ENCODE data around the gene GTF3A.
"Not testable (repeated sequence)": the region's sequence is repeated elsewhere in the genome, so short reads cannot be mapped to it uniquely, and the experiment has no call there.

GTF3A gene

DNA sequence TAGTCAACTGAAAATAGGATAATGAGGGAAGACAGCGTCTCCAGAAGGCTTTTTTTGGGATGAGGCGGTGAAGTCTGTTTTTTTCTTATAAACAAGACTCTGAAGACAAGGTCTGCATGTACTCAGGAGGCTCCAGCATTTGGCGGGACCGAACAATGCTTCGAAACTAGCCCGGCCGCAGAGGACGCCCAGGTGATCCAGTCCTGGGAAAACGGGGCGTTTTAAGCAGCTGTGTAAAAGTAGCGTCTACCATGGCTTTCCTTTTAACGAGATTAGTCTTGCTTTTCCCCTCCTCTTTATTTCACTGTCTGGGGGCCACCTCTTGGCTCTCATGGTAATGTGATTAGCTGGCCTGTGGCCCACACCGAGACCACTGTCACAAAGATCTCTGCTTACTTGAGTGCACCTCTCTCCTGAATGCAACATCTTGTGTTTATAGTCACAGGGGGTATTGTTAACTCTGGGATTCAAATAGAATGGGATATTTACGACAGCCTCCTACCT, 29.4 kb upstream of the GTF3A start:
- Histone ChIP-seq H2AFZ (ENCODE audit: low read depth, low read length) (no peak overlapping the region), H3K9me3 (ENCODE audit: low read length) (no peaks in the 10 kb centered on the region), H3K36me3 (ENCODE audit: insufficient read depth, low read length) (no peaks in the 10 kb centered on the region), H3K4me3 (ENCODE audit: low read length) (no peak overlapping the region), H3K27me3 (ENCODE audit: insufficient read depth, low read length) (peaks cover 14% of the 10 kb centered on the region), H3K4me1 (ENCODE audit: insufficient read depth, low read length) (no peaks in the 10 kb centered on the region)

DNA sequence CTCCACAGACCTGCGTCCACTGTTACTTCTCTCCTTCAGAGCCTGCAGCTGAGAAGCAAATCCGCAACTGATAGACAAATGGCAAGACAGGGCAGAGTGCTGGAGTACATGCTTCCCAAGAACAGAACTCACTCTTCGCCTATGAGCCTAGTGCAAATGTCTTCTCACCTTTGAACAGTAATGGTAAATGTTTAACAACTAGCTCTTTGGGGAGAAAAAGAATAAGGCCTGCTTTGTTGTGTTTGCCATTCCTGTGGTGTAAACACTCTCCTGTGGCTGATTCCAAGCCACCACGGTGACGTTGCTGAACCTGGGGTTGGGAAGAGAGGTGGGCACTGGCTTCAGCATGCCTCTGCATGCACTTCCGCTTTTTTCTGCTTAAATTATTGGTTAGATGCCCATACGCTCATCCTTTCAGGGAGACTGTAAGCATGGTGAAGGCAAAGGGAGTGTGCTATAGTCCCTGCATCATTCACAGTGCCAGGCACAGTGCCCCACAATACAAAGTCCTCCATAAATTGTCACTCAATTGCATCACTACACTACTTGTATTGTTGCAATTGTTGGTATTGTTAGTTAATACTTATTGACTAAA, 28.1 kb upstream of the GTF3A start:
- peaks cover 14% of the 10 kb centered on the region for H3K27me3 ChIP-seq (ENCODE audit: insufficient read depth, low read length)
- no peak overlapping the region for H3K4me3 ChIP-seq (ENCODE audit: low read length)
- no peaks in the 10 kb centered on the region for H3K9me3 ChIP-seq (ENCODE audit: low read length)
- no peaks in the 10 kb centered on the region for H3K36me3 ChIP-seq (ENCODE audit: insufficient read depth, low read length)
- no peaks in the 10 kb centered on the region for H3K4me1 ChIP-seq (ENCODE audit: insufficient read depth, low read length)
- H2AFZ ChIP-seq (ENCODE audit: low read depth, low read length) = no peak overlapping the region

DNA sequence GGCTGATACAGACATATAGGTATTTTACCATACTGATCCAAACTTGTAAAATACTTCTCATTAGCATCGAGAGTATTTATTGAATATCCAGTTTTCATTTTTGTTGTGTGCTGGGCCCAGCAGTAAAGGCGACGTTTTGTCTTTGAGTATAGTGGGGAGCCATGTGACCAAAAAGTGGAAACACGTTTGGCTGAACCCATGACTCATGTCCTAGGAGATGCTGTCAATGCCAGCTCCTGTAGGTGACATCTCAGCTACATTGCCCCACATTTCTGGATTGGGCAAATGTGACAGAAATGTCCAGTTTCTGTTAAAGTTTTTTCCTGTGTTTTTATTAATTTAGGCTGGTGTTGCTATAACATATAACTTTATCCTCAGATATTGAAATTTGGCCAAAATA, 26.1 kb upstream of the GTF3A start:
- Histone ChIP-seq H3K4me1 (ENCODE audit: insufficient read depth, low read length) (peaks cover 5% of the 10 kb centered on the region), H3K27me3 (ENCODE audit: insufficient read depth, low read length) (peaks cover 14% of the 10 kb centered on the region), H3K36me3 (ENCODE audit: insufficient read depth, low read length) (no peaks in the 10 kb centered on the region), H2AFZ (ENCODE audit: low read depth, low read length) (no peak overlapping the region), H3K4me3 (ENCODE audit: low read length) (no peak overlapping the region), H3K9me3 (ENCODE audit: low read length) (no peaks in the 10 kb centered on the region)

DNA sequence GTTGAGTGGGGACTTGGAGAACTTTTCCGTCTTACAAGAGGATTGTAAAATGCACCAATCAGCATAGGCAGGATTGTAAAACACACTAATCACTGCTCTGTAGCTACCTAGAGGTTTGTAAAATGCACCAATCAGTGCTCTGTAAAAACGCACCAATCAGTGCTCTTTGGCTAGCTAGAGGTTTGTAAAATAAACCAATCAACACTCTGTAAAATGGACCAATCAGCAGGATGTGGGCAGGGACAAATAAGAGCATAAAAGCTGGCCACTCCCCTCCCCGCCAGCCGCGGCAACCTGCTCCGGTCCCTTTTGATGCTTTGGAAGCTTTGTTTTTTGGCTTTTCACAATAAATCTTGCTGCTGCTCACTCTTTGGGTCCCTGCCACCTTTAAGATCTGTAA, 24.0 kb upstream of the GTF3A start:
- not testable (repeated sequence) for H3K4me1 ChIP-seq (ENCODE audit: insufficient read depth, low read length); H3K27me3 ChIP-seq (ENCODE audit: insufficient read depth, low read length); H3K36me3 ChIP-seq (ENCODE audit: insufficient read depth, low read length); H3K9me3 ChIP-seq (ENCODE audit: low read length); H3K4me3 ChIP-seq (ENCODE audit: low read length); H2AFZ ChIP-seq (ENCODE audit: low read depth, low read length)

DNA sequence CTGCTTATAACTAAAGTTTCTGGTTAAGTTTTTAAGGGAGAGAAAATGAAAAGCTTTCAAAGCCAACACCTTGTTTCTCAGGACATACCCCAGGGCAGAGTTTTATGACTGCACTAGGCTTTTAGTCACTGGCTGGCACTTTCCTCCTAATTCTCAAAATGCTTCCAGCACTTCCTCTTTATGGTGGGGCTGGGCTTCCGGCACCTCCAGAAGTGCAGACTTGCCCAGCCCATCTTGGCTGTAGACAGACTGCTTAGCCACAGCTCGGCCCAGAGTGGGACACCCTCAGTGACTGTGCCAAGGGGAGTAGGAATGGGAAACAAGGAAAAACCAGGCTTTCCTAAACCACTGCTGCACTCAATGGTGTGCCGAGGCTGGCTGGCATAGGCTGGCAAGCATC, 23.2 kb upstream of the GTF3A start:
- no peaks in the 10 kb centered on the region for H3K9me3 ChIP-seq (ENCODE audit: low read length)
- no peaks in the 10 kb centered on the region for H3K36me3 ChIP-seq (ENCODE audit: insufficient read depth, low read length)
- H3K4me1 ChIP-seq (ENCODE audit: insufficient read depth, low read length) = peaks cover 9% of the 10 kb centered on the region
- peaks cover 6% of the 10 kb centered on the region for H3K27me3 ChIP-seq (ENCODE audit: insufficient read depth, low read length)
- no peak overlapping the region for H3K4me3 ChIP-seq (ENCODE audit: low read length)
- no peak overlapping the region for H2AFZ ChIP-seq (ENCODE audit: low read depth, low read length)

DNA sequence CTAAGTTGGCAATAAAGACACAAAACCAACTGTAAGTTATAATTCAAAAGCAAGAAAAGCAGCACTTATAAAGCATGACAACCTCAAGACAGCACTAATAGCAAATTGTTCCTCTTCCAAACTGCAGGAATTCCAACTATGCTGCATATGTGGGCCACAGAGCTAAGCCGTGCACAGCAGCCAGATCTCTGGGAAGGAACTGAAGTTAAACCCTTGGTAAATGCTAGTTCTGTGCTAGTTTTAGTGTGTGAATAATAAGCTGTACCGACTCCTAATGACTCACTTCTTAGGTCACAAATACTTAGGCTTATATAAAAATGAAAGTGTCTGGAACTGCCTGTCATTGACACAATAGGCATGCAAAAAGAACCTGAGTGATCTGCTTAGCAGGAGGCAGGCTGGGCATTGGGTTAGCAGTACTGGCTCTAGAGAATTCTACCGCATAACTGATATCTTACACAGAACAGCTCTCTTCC, 21.2 kb upstream of the GTF3A start:
- Histone ChIP-seq H2AFZ (ENCODE audit: low read depth, low read length) (no peak overlapping the region), H3K27me3 (ENCODE audit: insufficient read depth, low read length) (peaks cover 8% of the 10 kb centered on the region), H3K9me3 (ENCODE audit: low read length) (no peaks in the 10 kb centered on the region), H3K4me3 (ENCODE audit: low read length) (no peak overlapping the region), H3K36me3 (ENCODE audit: insufficient read depth, low read length) (no peaks in the 10 kb centered on the region), H3K4me1 (ENCODE audit: insufficient read depth, low read length) (peaks cover 9% of the 10 kb centered on the region)

DNA sequence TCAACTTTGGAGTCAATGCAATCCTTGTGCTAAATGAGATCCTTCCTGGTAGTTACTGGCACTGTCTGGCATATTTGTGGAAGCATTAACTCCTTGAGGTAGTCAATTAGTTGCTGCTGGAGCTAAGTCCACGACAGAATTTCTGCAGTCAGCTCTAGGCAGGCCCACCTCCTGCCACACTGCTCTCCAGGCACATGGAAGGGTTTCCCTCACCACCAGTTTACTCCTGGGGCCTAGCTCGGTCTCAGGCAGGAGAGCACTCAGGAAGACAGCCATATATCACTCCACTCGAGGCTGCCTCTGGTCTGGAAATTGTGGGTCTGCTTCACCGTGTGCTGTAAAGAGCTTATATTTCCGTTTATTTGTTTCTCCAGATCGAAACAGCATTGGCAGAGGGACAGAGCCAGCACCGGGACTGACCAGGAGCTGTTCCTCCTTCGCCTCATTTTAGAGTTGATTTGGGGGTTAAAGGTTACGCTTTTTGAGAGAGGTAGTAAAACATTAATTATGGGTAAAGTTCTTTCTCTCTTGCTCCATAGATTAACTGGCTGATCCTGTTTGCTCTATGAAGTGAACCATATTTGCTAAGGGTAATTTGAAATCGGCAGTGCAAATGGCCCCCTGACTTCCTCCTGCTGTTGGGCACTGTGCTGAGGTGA, 20.6 kb upstream of the GTF3A start:
- Histone ChIP-seq H3K27me3 (ENCODE audit: insufficient read depth, low read length) (peaks cover 8% of the 10 kb centered on the region), H3K9me3 (ENCODE audit: low read length) (no peaks in the 10 kb centered on the region)

DNA sequence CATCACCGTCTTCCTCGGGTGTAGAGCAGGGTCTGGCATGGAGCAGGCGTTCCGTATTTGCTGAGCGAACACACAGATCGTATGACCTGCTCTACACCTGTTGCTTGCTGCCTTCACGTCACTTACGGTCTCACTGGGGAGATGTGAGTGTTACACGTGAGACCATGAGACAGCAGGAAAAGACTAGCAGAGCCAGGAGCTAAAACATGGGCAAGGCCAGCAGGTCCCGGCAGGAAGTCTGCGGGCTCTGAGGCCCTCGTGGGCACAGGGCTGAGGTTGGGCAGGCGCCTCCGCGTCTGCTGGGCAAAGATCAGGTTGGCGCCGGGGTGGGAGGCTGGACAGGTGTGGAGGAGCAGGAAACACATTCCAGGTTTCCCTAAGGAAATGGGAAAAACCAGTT, 19.7 kb upstream of the GTF3A start:
- no peaks in the 10 kb centered on the region for H3K36me3 ChIP-seq (ENCODE audit: insufficient read depth, low read length)
- H2AFZ ChIP-seq (ENCODE audit: low read depth, low read length) = no peak overlapping the region
- H3K4me1 ChIP-seq (ENCODE audit: insufficient read depth, low read length) = peaks cover 9% of the 10 kb centered on the region
- H3K9me3 ChIP-seq (ENCODE audit: low read length) = no peaks in the 10 kb centered on the region
- H3K27me3 ChIP-seq (ENCODE audit: insufficient read depth, low read length) = peaks cover 4% of the 10 kb centered on the region
- no peak overlapping the region for H3K4me3 ChIP-seq (ENCODE audit: low read length)

More for the DNA sequence above, 20.6 kb upstream of the GTF3A start:
- Histone ChIP-seq H3K4me1 (ENCODE audit: insufficient read depth, low read length) (peaks cover 9% of the 10 kb centered on the region), H2AFZ (ENCODE audit: low read depth, low read length) (no peak overlapping the region), H3K36me3 (ENCODE audit: insufficient read depth, low read length) (no peaks in the 10 kb centered on the region), H3K4me3 (ENCODE audit: low read length) (no peak overlapping the region)

DNA sequence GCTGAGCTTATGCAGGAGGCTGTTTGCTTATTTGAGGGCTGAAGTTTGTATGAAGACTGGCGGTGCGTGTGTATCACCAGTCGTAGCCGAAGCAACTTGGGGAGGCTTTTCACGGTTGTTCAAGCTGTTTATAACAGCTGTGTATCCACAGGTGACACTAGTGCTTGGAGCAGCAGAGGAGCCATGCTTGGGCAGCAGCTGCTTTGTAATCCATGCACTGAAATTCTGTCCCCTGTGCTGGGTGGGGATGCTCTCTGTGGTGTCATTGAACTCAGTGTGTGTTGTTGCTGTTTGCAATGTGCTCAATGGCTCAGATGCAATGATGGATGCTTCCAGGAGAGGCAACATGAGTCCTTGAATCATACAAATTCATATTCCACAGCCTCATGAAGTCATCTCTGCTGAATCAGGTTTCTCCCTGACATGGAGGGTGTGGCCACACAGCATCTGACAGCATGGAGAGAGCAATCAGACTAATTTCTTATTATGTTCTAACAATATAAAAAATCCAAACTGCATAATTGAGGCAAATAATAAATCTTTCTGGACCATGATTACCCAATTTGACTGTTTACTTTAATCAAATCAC, 18.8 kb upstream of the GTF3A start:
- peaks cover 9% of the 10 kb centered on the region for H3K4me1 ChIP-seq (ENCODE audit: insufficient read depth, low read length)
- no peak overlapping the region for H3K4me3 ChIP-seq (ENCODE audit: low read length)
- H3K9me3 ChIP-seq (ENCODE audit: low read length) = no peaks in the 10 kb centered on the region
- H3K36me3 ChIP-seq (ENCODE audit: insufficient read depth, low read length) = no peaks in the 10 kb centered on the region
- no peak overlapping the region for H2AFZ ChIP-seq (ENCODE audit: low read depth, low read length)
- H3K27me3 ChIP-seq (ENCODE audit: insufficient read depth, low read length) = peaks cover 4% of the 10 kb centered on the region

DNA sequence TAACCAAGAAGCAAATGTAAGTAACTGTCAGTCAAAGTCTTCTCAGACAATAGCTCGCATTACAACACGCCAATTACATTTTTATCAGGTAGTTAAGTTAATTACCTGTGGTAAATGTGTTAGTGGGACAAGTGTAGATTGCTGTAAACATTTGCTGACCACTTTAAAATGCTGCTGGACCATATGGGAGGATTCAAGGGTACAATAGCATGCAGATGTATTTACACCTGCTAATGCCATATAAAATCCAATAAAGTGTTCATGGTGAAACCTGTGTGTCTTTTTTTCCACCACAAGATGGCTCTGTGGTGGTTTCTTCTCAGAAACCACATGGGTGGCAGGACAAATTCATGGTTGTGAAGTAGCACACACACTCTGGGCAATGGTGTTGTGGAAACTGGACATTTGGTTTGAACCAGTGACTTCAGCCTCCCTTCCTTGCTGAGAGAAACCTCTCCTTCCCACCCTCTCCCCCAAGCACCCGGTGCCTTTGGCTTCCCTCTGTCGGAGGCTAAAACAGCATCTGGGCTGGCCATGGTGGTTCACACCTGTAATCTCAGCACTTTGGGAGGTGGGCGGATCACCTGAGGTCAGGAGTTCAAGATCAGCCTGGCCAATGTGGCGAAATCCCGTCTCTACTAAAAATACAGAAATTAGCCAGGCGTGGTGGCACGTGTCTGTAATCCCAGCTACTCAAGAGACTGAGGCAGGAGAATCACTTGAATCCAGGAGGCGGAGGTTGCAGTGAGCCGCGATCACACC, 18.1 kb upstream of the GTF3A start:
- H3K4me1 ChIP-seq (ENCODE audit: insufficient read depth, low read length) = peaks cover 9% of the 10 kb centered on the region
- H3K9me3 ChIP-seq (ENCODE audit: low read length) = no peaks in the 10 kb centered on the region
- H3K36me3 ChIP-seq (ENCODE audit: insufficient read depth, low read length) = no peaks in the 10 kb centered on the region
- no peak overlapping the region for H2AFZ ChIP-seq (ENCODE audit: low read depth, low read length)
- no peak overlapping the region for H3K4me3 ChIP-seq (ENCODE audit: low read length)
- H3K27me3 ChIP-seq (ENCODE audit: insufficient read depth, low read length) = peaks cover 4% of the 10 kb centered on the region

DNA sequence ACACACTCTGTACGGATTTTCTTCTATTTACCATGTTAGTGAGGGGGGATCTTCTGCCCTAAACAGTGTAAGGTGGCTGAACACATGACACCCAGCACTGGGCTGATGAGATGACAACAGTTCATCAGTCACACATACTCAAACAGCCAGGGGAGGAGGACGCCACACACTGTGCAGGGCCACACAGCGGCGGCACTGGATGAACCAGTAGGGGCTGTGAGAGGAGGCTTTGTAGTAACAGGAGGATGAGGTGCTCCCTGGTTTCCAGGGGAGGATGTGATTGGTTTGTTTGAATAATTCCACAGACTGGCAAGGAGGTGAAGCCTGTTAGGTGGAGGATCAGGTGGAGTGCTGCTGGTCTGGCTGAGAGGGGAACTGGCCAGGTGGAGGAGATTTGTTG, 16.3 kb upstream of the GTF3A start:
- H2AFZ ChIP-seq (ENCODE audit: low read depth, low read length) = no peak overlapping the region
- H3K27me3 ChIP-seq (ENCODE audit: insufficient read depth, low read length) = peaks cover 4% of the 10 kb centered on the region
- H3K9me3 ChIP-seq (ENCODE audit: low read length) = no peaks in the 10 kb centered on the region
- H3K4me1 ChIP-seq (ENCODE audit: insufficient read depth, low read length) = peaks cover 8% of the 10 kb centered on the region
- no peaks in the 10 kb centered on the region for H3K36me3 ChIP-seq (ENCODE audit: insufficient read depth, low read length)
- no peak overlapping the region for H3K4me3 ChIP-seq (ENCODE audit: low read length)

DNA sequence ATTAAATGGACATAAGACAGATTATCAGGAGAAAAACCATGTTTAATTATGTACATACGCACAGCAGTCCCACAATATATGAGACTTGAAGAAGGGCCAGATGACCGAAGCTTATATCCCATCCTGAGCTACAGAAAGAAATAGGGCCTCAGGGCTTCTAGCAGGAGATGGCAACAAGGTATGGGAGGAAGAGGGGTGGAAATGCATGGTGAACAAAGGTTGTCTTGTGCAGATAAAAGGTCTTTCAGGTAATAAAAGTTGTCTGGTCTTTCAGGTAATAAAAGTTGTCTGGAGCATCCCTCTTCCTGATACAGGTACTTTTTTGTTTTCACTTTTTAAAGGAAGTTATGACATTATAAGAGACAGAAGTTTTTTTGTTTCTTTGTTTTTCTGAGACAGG, 15.4 kb upstream of the GTF3A start:
- H3K9me3 ChIP-seq (ENCODE audit: low read length) = no peaks in the 10 kb centered on the region
- H3K27me3 ChIP-seq (ENCODE audit: insufficient read depth, low read length) = peaks cover 4% of the 10 kb centered on the region
- H3K4me3 ChIP-seq (ENCODE audit: low read length) = no peak overlapping the region
- H2AFZ ChIP-seq (ENCODE audit: low read depth, low read length) = no peak overlapping the region
- H3K4me1 ChIP-seq (ENCODE audit: insufficient read depth, low read length) = no peaks in the 10 kb centered on the region
- H3K36me3 ChIP-seq (ENCODE audit: insufficient read depth, low read length) = no peaks in the 10 kb centered on the region

DNA sequence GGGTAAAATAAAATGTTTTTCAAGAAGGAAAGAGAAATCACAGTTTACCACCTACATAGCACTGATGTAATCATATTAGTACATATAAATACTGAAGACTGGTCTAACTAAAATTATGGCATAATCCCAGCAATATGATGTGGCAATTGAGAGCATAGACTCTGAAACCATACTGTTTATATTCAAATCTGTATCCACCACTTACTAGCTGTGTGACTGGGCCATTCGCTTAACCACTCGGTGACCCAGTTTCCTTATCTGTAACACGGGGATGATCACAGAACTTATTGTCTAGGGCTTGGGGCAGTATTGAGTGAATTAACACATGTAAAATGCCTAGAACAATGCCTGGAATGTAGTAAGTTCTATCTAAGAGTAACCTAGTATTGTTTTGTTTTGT, 13.1 kb upstream of the GTF3A start:
- Histone ChIP-seq H3K36me3 (ENCODE audit: insufficient read depth, low read length) (no peaks in the 10 kb centered on the region), H3K27me3 (ENCODE audit: insufficient read depth, low read length) (peaks cover 16% of the 10 kb centered on the region), H3K4me1 (ENCODE audit: insufficient read depth, low read length) (no peaks in the 10 kb centered on the region), H2AFZ (ENCODE audit: low read depth, low read length) (no peak overlapping the region), H3K9me3 (ENCODE audit: low read length) (no peaks in the 10 kb centered on the region), H3K4me3 (ENCODE audit: low read length) (no peak overlapping the region)
